C4-2B (cell line): ENCODE data around the gene TNFAIP8L3.

Experiments used
- H3K27ac ChIP-seq: fragments of 450-650 bp; 2 replicates; pipeline ENCODE4 v1.5.1; 2017
- CTCF ChIP-seq: fragments of 450-650 bp; conservative IDR thresholded peaks from 2 replicates; pipeline ENCODE4 v1.5.1; 2017; ENCODE audit warnings: mild to moderate bottlenecking
- ZFX ChIP-seq: fragments of 450-650 bp; IDR thresholded peaks from 2 replicates; pipeline ENCODE4 v1.6.1; 2017

TNFAIP8L3 gene

GRCh38 chr15:51022206-51022605, 72.5 kb downstream of the TNFAIP8L3 start:
- no peak overlapping the region for H3K27ac ChIP-seq
- no peak for TF ChIP-seq ZFX
- no peak for TF ChIP-seq CTCF

GRCh38 chr15:51016615-51017014, 78.1 kb downstream of the TNFAIP8L3 start:
- H3K27ac ChIP-seq = no peak overlapping the region
- no peak for TF ChIP-seq CTCF
- no peak for TF ChIP-seq ZFX

GRCh38 chr15:51011212-51011611, 83.5 kb downstream of the TNFAIP8L3 start:
- no peak overlapping the region for H3K27ac ChIP-seq
- no peak for TF ChIP-seq ZFX
- no peak for TF ChIP-seq CTCF

GRCh38 chr15:51007131-51007666, 87.5 kb downstream of the TNFAIP8L3 start:
- TF ChIP-seq ZFX (no peak), CTCF (no peak)
- no peak overlapping the region for H3K27ac ChIP-seq
